A549 (cell line): ENCODE results near the gene TMEM229A. TPM values are rescaled to one million over a fixed set of nuclear protein-coding genes. Genes with fewer than 3 reads are reported as not detected.
"Not testable (repeated sequence)": the region's sequence is repeated elsewhere in the genome, so short reads cannot be mapped to it uniquely, and the experiment has no call there.

Source experiments
- ATAC-seq, 2 experiments: fragments of 200-7000 bp in 1 of 2; fragments of >200 bp in 1 of 2; cut with Nextera tagmentation in 1 of 2; cut with Tn5 transposase in 1 of 2; 3 replicates each; pipeline versions ENCODE4 v1.8.0 to v1.9.1; 2018 to 2020; ENCODE audit warnings: mild to moderate bottlenecking in 1 of 2, moderate library complexity in 1 of 2
- CTCF ChIA-PET: fragments of 300-600 bp; sonication (Branson Sonifier 250); formaldehyde crosslinking; extraction: SDS; loops from one replicate; lab custom pipeline; 2021; ENCODE audit warnings: antibody characterized with exemption, inconsistent platforms; lab: Yijun Ruan, JAX
- POLR2A ChIA-PET: fragments of 350-600 bp; formaldehyde crosslinking; extraction: SDS; loops from one replicate; lab custom pipeline; 2021; ENCODE audit warnings: antibody characterized with exemption, inconsistent platforms; lab: Yijun Ruan, JAX
- DNase-seq, 2 experiments: peaks; one replicate each; pipeline versions ENCODE4 v3.0.0 to v3.0.0-alpha.2; 2011 to 2016; ENCODE audit warnings: low read depth in 1 of 2, low spot score in 1 of 2
- FAIRE-seq: peaks from 2 replicates; lab custom pipeline; 2011; peaks lifted over from hg19 to GRCh38; lab: Jason Lieb, UNC
- H3K27ac ChIP-seq, 2 experiments: fragments of >200 bp; sonication (Bioruptor Twin); formaldehyde crosslinking; 3 replicates each; pipeline ENCODE4 v1.5.1; 2016 to 2017
- H3K4me1 ChIP-seq: fragments of >200 bp; sonication (Bioruptor Twin); formaldehyde crosslinking; 3 replicates; pipeline ENCODE4 v1.6.1; 2016
- H3K4me2 ChIP-seq: fragments of >200 bp; sonication (Bioruptor Twin); formaldehyde crosslinking; 3 replicates; pipeline ENCODE4 v1.6.1; 2016
- H3K4me3 ChIP-seq: fragments of >200 bp; sonication (Bioruptor Twin); formaldehyde crosslinking; 3 replicates; pipeline ENCODE4 v1.5.1; 2016
- H3K9me3 ChIP-seq: fragments of >200 bp; sonication (Bioruptor Twin); formaldehyde crosslinking; 3 replicates; pipeline ENCODE4 v1.6.1; 2016
- BCL3 ChIP-seq: fragments of >200 bp; sonication (Bioruptor Twin); formaldehyde crosslinking; IDR thresholded peaks from 3 replicates; pipeline ENCODE4 v1.6.1; 2016
- BHLHE40 ChIP-seq: IDR thresholded peaks from 2 replicates; pipeline ENCODE4 v1.6.1; 2012; ENCODE audit warnings: low read depth, low read length, inconsistent platforms
- CBX8 ChIP-seq: fragments of 200-600 bp; sonication (generic); IDR thresholded peaks from 2 replicates; pipeline ENCODE4 v1.6.1; 2016
- CEBPB ChIP-seq, 2 experiments: fragments of >200 bp in 1 of 2; sonication (Bioruptor Twin) in 1 of 2; formaldehyde crosslinking in 1 of 2; IDR thresholded peaks; 2 replicates each; pipeline ENCODE4 v1.6.1; 2012 to 2016
- CHD4 ChIP-seq: fragments of 200-600 bp; sonication (generic); IDR thresholded peaks from 2 replicates; pipeline ENCODE4 v1.6.1; 2016; ENCODE audit warnings: antibody characterized with exemption, mild to moderate bottlenecking, borderline replicate concordance
- ELK1 ChIP-seq: fragments of 150-350 bp; IDR thresholded peaks from 2 replicates; pipeline ENCODE4 v1.6.1; 2014; ENCODE audit warnings: low read depth, mild to moderate bottlenecking, low read length
- FOSB ChIP-seq: fragments of 250-450 bp; sonication (Bioruptor Pico); IDR thresholded peaks from 2 replicates; pipeline ENCODE4 v1.5.0; 2020; ENCODE audit warnings: mild to moderate bottlenecking, moderate library complexity
- FOSL2 ChIP-seq, 2 experiments: fragments of 450-650 bp in 1 of 2; fragments of >200 bp in 1 of 2; sonication (Bioruptor Twin) in 1 of 2; formaldehyde crosslinking; IDR thresholded peaks; 2 replicates each; pipeline versions ENCODE4 v1.5.0 to v1.6.1; 2016 to 2020; ENCODE audit warnings: mild to moderate bottlenecking in 1 of 2, moderate library complexity in 1 of 2
- GATA3 ChIP-seq: IDR thresholded peaks from 2 replicates; pipeline ENCODE4 v1.6.1; 2012; ENCODE audit warnings: borderline replicate concordance
- HDAC2 ChIP-seq: fragments of 200-600 bp; sonication (generic); IDR thresholded peaks from 2 replicates; pipeline ENCODE4 v1.6.1; 2016
- HEYL ChIP-seq: fragments of 250-450 bp; sonication (Bioruptor Pico); IDR thresholded peaks from 2 replicates; pipeline ENCODE4 v1.8.0; 2021; ENCODE audit warnings: mild to moderate bottlenecking, moderate library complexity
- HOXA7 ChIP-seq: fragments of 250-450 bp; sonication (Bioruptor Pico); IDR thresholded peaks from 2 replicates; pipeline ENCODE4 v1.5.0; 2020; ENCODE audit warnings: mild to moderate bottlenecking, moderate library complexity
- HOXB13 ChIP-seq: fragments of 250-450 bp; sonication (Bioruptor Pico); IDR thresholded peaks from 2 replicates; pipeline ENCODE4 v1.5.0; 2020; ENCODE audit warnings: low read depth, mild to moderate bottlenecking, moderate library complexity
- HOXB5 ChIP-seq: fragments of 250-450 bp; sonication (Bioruptor Pico); IDR thresholded peaks from 2 replicates; pipeline ENCODE4 v1.5.0; 2020; ENCODE audit warnings: mild to moderate bottlenecking, moderate library complexity
- JUN ChIP-seq, 2 experiments: fragments of >200 bp; sonication (Bioruptor Twin); formaldehyde crosslinking; IDR thresholded peaks; 2 replicates in 1 of 2; 3 replicates in 1 of 2; pipeline ENCODE4 v1.6.1; 2016 to 2017
- JUNB ChIP-seq: fragments of >200 bp; sonication (Bioruptor Twin); formaldehyde crosslinking; IDR thresholded peaks from 2 replicates; pipeline ENCODE4 v1.6.1; 2016
- NFE2L2 ChIP-seq: fragments of 150-350 bp; conservative IDR thresholded peaks from 2 replicates; pipeline ENCODE4 v1.6.1; 2014; ENCODE audit warnings: low read length
- NR3C1 ChIP-seq: fragments of >200 bp; sonication (Bioruptor Twin); formaldehyde crosslinking; IDR thresholded peaks from 3 replicates; pipeline ENCODE4 v1.6.1; 2017
- PHF8 ChIP-seq: fragments of 200-600 bp; sonication (generic); IDR thresholded peaks from 2 replicates; pipeline ENCODE4 v1.6.1; 2016; ENCODE audit warnings: low read depth, mild to moderate bottlenecking, antibody characterized with exemption, moderate library complexity, borderline replicate concordance
- POLR2A ChIP-seq: IDR thresholded peaks from 2 replicates; pipeline ENCODE4 v1.6.1; 2012; ENCODE audit warnings: mild to moderate bottlenecking, low read length
- RFX5 ChIP-seq: fragments of 450-650 bp; IDR thresholded peaks from 2 replicates; pipeline ENCODE4 v1.7.1; 2014; ENCODE audit warnings: antibody characterized with exemption, mild to moderate bottlenecking, moderate library complexity
- RNF2 ChIP-seq: fragments of 200-600 bp; sonication (generic); IDR thresholded peaks from 2 replicates; pipeline ENCODE4 v1.6.1; 2016; ENCODE audit warnings: low read depth, mild to moderate bottlenecking, antibody characterized with exemption, moderate library complexity, borderline replicate concordance
- ZC3H11A ChIP-seq: fragments of 450-650 bp; IDR thresholded peaks from 2 replicates; pipeline ENCODE4 v1.6.1; 2014; ENCODE audit warnings: antibody characterized with exemption, mild to moderate bottlenecking
- ZFP36 ChIP-seq: fragments of 450-650 bp; IDR thresholded peaks from 2 replicates; pipeline ENCODE4 v1.6.1; 2014; ENCODE audit warnings: borderline replicate concordance; ENCODE audit not compliant: partially characterized antibody
- ZNF302 ChIP-seq: fragments of 250-450 bp; sonication (Bioruptor Pico); IDR thresholded peaks from 2 replicates; pipeline ENCODE4 v1.9.0; 2021; ENCODE audit warnings: inconsistent platforms, mild to moderate bottlenecking, moderate library complexity
- WGBS: methylation state at CpG from one replicate; pipeline ENCODE4 v1.1.6; 2017; ENCODE audit errors: missing lambda C conversion rate; 5-methylcytosine and 5-hydroxymethylcytosine counted together
- polyA plus RNA-seq, 4 experiments: library from polyadenylated mRNA; depleted of rRNA in 3 of 4; stranded (reverse); fragments of >200 nt; fragmentation: RNase III in 1 of 4; extraction: RNeasy Plus Mini Kit Qiagen cat#74134 plus additional on column Dnase treatment in 1 of 4; gene quantifications; 2 replicates in 3 of 4; 3 replicates in 1 of 4; pipeline ENCODE4 v1.2.3, GENCODE V29; 2011 to 2017
- TF ChIP-seq, protein P1 (sequence below): IDR thresholded peaks from 2 replicates; pipeline ENCODE4 v1.6.1; 2012

TMEM229A gene
- polyA plus RNA-seq, 2 of the 4 experiments (the other 2 are of a cell fraction) = not detected

GRCh38 chr7:124029396-124030188, 3.3 kb downstream of the TMEM229A start:
- Histone ChIP-seq H3K27ac (no peak overlapping the region), H3K4me2 (no peak overlapping the region)
- 33% methylated on average over 4 of the region's 4 CpGs for WGBS
- POLR2A ChIA-PET = no interaction called here
- no peak for FAIRE-seq
- DNase-seq = no peak
- CTCF ChIA-PET = no interaction called here
- TF ChIP-seq FOSL2 (IDR thresholded peaks at IDR 0.05) (no peak), FOSL2 (CRISPR knock-in tag; IDR thresholded peaks at IDR 0.05) (no peak), PHF8 (no peak), HOXB13 (CRISPR knock-in tag) (no peak)
- TF ChIP-seq, all 56 proteins: peak for 0
- peaks cover 8% of the 10 kb centered on the region; the same call in 1 of the 3 replicates for H3K4me1 ChIP-seq
- no peak overlapping the region for H3K4me3 ChIP-seq
- ATAC-seq = no peak
- no peaks in the 10 kb centered on the region for H3K9me3 ChIP-seq

GRCh38 chr7:124027236-124027635, 5.6 kb downstream of the TMEM229A start:
- ChIA-PET POLR2A (no interaction called here), CTCF (no interaction called here)
- no peak for FAIRE-seq
- H3K4me2 ChIP-seq = no peak overlapping the region
- H3K27ac ChIP-seq = no peak overlapping the region
- DNase-seq = no peak
- H3K9me3 ChIP-seq = no peaks in the 10 kb centered on the region
- H3K4me1 ChIP-seq = peaks cover 3% of the 10 kb centered on the region; the same call in 1 of the 3 replicates
- no peak for TF ChIP-seq JUNB
- TF ChIP-seq FOSB = no peak
- no peak for TF ChIP-seq NFE2L2
- no peak for TF ChIP-seq HOXA7
- no peak for TF ChIP-seq POLR2A
- no peak for TF ChIP-seq RFX5
- TF ChIP-seq, protein P1, sequence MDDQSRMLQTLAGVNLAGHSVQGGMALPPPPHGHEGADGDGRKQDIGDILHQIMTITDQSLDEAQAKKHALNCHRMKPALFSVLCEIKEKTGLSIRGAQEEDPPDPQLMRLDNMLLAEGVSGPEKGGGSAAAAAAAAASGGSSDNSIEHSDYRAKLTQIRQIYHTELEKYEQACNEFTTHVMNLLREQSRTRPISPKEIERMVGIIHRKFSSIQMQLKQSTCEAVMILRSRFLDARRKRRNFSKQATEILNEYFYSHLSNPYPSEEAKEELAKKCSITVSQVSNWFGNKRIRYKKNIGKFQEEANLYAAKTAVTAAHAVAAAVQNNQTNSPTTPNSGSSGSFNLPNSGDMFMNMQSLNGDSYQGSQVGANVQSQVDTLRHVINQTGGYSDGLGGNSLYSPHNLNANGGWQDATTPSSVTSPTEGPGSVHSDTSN = no peak
- TF ChIP-seq ZC3H11A = no peak
- no peak for TF ChIP-seq ELK1
- no peak for TF ChIP-seq HEYL
- TF ChIP-seq RNF2 = no peak
- TF ChIP-seq CHD4 = no peak
- no peak overlapping the region for H3K4me3 ChIP-seq
- ATAC-seq = no peak
- WGBS = 80% methylated on average over 1 of the region's 1 CpG

- DNase-seq, H3K4me3 ChIP-seq, ATAC-seq, H3K4me2 ChIP-seq, H3K9me3 ChIP-seq, H3K27ac ChIP-seq, H3K4me1 ChIP-seq, CTCF ChIA-PET, POLR2A ChIA-PET, FAIRE-seq: not testable (repeated sequence)
- 44% methylated on average over 3 of the region's 3 CpGs for WGBS
Observed at GRCh38 chr7:124024329-124024728, 8.5 kb downstream of the TMEM229A start.

DNA sequence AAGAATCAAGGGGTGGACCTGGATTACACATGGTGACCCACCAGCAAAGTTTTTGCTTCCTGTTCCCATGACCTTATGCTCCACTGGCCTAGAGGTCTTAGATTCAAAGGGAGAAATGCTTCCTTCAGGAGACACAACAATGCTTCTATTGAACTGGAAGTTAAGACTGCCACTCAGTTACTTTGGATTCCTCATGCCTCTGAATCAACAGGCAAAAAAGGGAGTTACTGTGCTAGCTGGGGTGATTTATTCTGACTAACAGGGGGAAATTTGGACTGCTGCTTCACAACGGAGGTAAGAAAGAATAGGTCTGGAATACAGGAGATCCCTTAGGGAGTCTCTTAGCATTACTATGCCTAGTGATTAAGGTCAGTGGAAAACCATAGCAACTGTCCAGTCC, 10.3 kb downstream of the TMEM229A start:
- Histone ChIP-seq H3K4me1 (no peaks in the 10 kb centered on the region), H3K4me2 (no peak overlapping the region), H3K4me3 (no peak overlapping the region), H3K27ac (no peak overlapping the region), H3K9me3 (no peaks in the 10 kb centered on the region)
- ChIA-PET CTCF (no interaction called here), POLR2A (no interaction called here)
- whole genome bisulfite sequencing = 15% methylated on average over 1 of the region's 1 CpG
- ATAC-seq (no peak), DNase-seq (no peak), FAIRE-seq (no peak)
- TF ChIP-seq CBX8 (no peak), JUN (IDR thresholded peaks at IDR 0.05) (no peak), ZNF302 (CRISPR knock-in tag) (no peak), BCL3 (no peak), ZC3H11A (no peak), GATA3 (no peak), NR3C1 (no peak), HDAC2 (no peak), ZFP36 (no peak), CEBPB (IDR thresholded peaks at IDR 0.05) (no peak), ELK1 (no peak), BHLHE40 (no peak), HOXB5 (CRISPR knock-in tag) (no peak)
- TF ChIP-seq, protein P1 = no peak
